GM12872 (cell line): ENCODE results near the gene GALR1.

Experiments used
- CTCF ChIP-seq: IDR thresholded peaks from 3 replicates; pipeline ENCODE4 v1.5.1; 2011; ENCODE audit warnings: low read depth, mild to moderate bottlenecking, low read length, moderate library complexity; ENCODE audit not compliant: insufficient read depth

Gene GALR1

GRCh38 chr18:77316008-77316407, 66.4 kb downstream of the GALR1 start:
- TF ChIP-seq CTCF = no peak

GRCh38 chr18:77316641-77317040, 67.0 kb downstream of the GALR1 start:
- TF ChIP-seq CTCF = no peak

GRCh38 chr18:77320971-77321559, 71.4 kb downstream of the GALR1 start:
- TF ChIP-seq CTCF = no peak

GRCh38 chr18:77321823-77322805, 72.5 kb downstream of the GALR1 start:
- TF ChIP-seq CTCF = no peak

- TF ChIP-seq CTCF = no peak
Measured at GRCh38 chr18:77323640-77324299, 74.1 kb downstream of the GALR1 start.
